NT2/D1 (cell line): Measurements from ENCODE around the gene SP2.

Experiments
- SUZ12 ChIP-seq: IDR thresholded peaks from 2 replicates; pipeline ENCODE4 v1.6.1; 2011; ENCODE audit not compliant: insufficient read length, insufficient read depth; ENCODE audit errors: extremely low read depth
- YY1 ChIP-seq: IDR thresholded peaks from 2 replicates; pipeline ENCODE4 v1.6.1; 2011; ENCODE audit not compliant: insufficient read length, insufficient read depth
- ZNF274 ChIP-seq: IDR thresholded peaks from 2 replicates; pipeline ENCODE4 v1.6.1; 2011; ENCODE audit warnings: mild to moderate bottlenecking, low read depth, low read length

GRCh38 chr17:47884905-47885730, 10.9 kb upstream of the SP2 start:
- TF ChIP-seq ZNF274, result no peak
- TF ChIP-seq YY1, result no peak
- TF ChIP-seq SUZ12, result no peak
